GM21529 (cell line): ENCODE measurements around the gene ZBTB12.

Experiments
- ATAC-seq: cut with Tn5 transposase; IDR thresholded peaks from one replicate; pipeline ENCODE4 v1.9.1; 2021; ENCODE audit not compliant: unreplicated experiment

ZBTB12 gene

GRCh38 chr6:31897612-31898382, 4.1 kb downstream of the ZBTB12 start, which contains the start of gene EHMT2:
EHMT2 (minus strand) TSS chr6:31897698; CDS start chr6:31897677, 21 bp downstream.
- ATAC-seq, result peak; percentile 47

GRCh38 chr6:31896856-31897611, 4.9 kb downstream of the ZBTB12 start:
- no peak for ATAC-seq

GRCh38 chr6:31896493-31896855, 5.4 kb downstream of the ZBTB12 start:
- ATAC-seq, result no peak

- no peak for ATAC-seq
Measured at GRCh38 chr6:31892821-31893220, 9.1 kb downstream of the ZBTB12 start.

GRCh38 chr6:31889331-31889972, 12.4 kb downstream of the ZBTB12 start:
- ATAC-seq, result no peak

GRCh38 chr6:31888276-31889258, 13.3 kb downstream of the ZBTB12 start:
- ATAC-seq, result no peak

- no peak for ATAC-seq
Measured at GRCh38 chr6:31887173-31888007, 14.5 kb downstream of the ZBTB12 start.

GRCh38 chr6:31886541-31886991, 15.3 kb downstream of the ZBTB12 start:
- ATAC-seq, result no peak

GRCh38 chr6:31884528-31885035, 17.3 kb downstream of the ZBTB12 start:
- ATAC-seq, result no peak

GRCh38 chr6:31883676-31884075, 18.2 kb downstream of the ZBTB12 start:
- ATAC-seq, result no peak

- no peak for ATAC-seq
Measured at GRCh38 chr6:31882344-31882743, 19.5 kb downstream of the ZBTB12 start.

GRCh38 chr6:31881136-31881859, 20.6 kb downstream of the ZBTB12 start:
- no peak for ATAC-seq

GRCh38 chr6:31880616-31881015, 21.3 kb downstream of the ZBTB12 start:
- no peak for ATAC-seq

GRCh38 chr6:31879901-31880300, 22.0 kb downstream of the ZBTB12 start:
- ATAC-seq, result no peak

GRCh38 chr6:31879143-31879542, 22.7 kb downstream of the ZBTB12 start:
- no peak for ATAC-seq

- no peak for ATAC-seq
Measured at GRCh38 chr6:31878726-31879125, 23.2 kb downstream of the ZBTB12 start, which contains the start of gene SLC44A4. SLC44A4 (minus strand) TSS chr6:31878997; CDS start chr6:31878980, 17 bp downstream.

- ATAC-seq, result no peak
Measured at GRCh38 chr6:31878222-31878621, 23.7 kb downstream of the ZBTB12 start.

- no peak for ATAC-seq
Measured at GRCh38 chr6:31877651-31878161, 24.2 kb downstream of the ZBTB12 start.
